Hepatocyte (in vitro differentiated cells): Measurements from ENCODE around the gene PSMA6.

Experiments
- EZH2 ChIP-seq: fragments of 200-600 bp; sonication (generic); IDR thresholded peaks from 2 replicates; pipeline ENCODE4 v1.6.1; 2016; ENCODE audit warnings: antibody characterized with exemption, mild to moderate bottlenecking, borderline replicate concordance
- TF ChIP-seq, protein P1 (sequence below): fragments of 200-600 bp; sonication (generic); IDR thresholded peaks from 2 replicates; pipeline ENCODE4 v1.5.1; 2016; ENCODE audit warnings: antibody characterized with exemption, mild to moderate bottlenecking; ENCODE audit not compliant: poor library complexity

DNA sequence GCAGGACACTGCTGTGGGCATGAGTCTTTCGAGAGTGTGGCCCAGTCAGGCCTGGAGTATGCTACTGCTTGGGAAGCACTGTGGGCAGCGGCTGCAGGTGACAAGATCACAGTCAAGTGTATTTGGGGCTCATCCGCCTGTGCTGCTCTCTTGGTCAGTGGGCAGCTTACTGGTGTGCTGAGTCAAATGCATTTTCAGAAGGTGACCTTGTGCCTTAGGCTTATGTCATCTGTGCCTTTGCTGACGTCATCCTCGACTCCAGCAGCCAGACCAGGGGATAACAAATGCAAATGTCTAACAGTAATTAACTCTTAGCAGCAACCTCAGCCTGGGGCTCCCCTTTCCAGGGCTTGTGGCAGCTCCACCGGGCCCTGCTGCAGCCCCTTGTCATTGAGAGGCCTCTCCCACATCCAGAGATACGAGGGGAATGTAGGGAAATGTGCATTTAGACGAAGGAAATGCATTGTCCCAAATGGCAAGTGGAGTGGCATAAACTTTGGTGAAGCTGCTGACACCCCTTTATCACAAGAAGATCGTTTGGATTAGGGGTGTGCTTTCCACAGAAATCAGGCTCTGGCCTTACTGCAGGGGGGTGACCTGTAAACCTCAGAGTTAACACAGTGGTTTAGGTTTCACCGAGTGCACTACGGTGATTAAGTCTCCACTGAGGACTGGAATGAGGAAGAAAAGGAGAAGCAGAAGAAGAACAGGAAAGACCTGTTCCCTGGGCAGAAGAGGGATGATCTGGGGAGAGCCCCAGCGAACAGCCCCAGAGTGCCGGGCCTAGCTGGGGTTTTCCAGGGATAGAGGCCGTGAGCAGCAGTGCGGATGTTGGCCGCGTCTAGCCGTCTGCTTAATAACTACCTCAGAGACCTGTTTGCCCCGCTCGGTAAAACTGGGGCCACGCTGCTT lies 39.7 kb downstream of the PSMA6 start:
- TF ChIP-seq, protein P1, sequence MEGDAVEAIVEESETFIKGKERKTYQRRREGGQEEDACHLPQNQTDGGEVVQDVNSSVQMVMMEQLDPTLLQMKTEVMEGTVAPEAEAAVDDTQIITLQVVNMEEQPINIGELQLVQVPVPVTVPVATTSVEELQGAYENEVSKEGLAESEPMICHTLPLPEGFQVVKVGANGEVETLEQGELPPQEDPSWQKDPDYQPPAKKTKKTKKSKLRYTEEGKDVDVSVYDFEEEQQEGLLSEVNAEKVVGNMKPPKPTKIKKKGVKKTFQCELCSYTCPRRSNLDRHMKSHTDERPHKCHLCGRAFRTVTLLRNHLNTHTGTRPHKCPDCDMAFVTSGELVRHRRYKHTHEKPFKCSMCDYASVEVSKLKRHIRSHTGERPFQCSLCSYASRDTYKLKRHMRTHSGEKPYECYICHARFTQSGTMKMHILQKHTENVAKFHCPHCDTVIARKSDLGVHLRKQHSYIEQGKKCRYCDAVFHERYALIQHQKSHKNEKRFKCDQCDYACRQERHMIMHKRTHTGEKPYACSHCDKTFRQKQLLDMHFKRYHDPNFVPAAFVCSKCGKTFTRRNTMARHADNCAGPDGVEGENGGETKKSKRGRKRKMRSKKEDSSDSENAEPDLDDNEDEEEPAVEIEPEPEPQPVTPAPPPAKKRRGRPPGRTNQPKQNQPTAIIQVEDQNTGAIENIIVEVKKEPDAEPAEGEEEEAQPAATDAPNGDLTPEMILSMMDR: no peak
- no peak for TF ChIP-seq EZH2
